K562 (cell line): ENCODE measurements around the gene SCTR.

ENCODE experiments used
- ATF6 ChIP-seq: sonication (generic); formaldehyde crosslinking; IDR thresholded peaks from 2 replicates; pipeline ENCODE4 v1.4.0; 2020; ENCODE audit warnings: mild to moderate bottlenecking, missing genetic modification reagents
- CTCF ChIP-seq, 3 experiments: IDR thresholded peaks in 2 of 3; conservative IDR thresholded peaks in 1 of 3; 2 replicates each; pipeline ENCODE4 v1.5.1; 2011 to 2012; ENCODE audit warnings: low read length in 3 of 3, mild to moderate bottlenecking in 3 of 3, control low read depth in 2 of 3, improper control_type of control experiment in 1 of 3, inconsistent platforms in 1 of 3, low read depth in 1 of 3, mixed read lengths in 1 of 3, moderate library complexity in 1 of 3; ENCODE audit not compliant: insufficient read depth in 2 of 3
- ELF4 ChIP-seq: fragments of 450-650 bp; formaldehyde crosslinking; IDR thresholded peaks from 2 replicates; pipeline ENCODE4 v1.4.0; 2022; ENCODE audit warnings: missing genetic modification characterization
- HNRNPUL1 ChIP-seq: fragments of 200-400 bp; formaldehyde crosslinking; IDR thresholded peaks from 2 replicates; pipeline ENCODE4 v1.6.1; 2017; ENCODE audit warnings: low read length
- XRCC4 ChIP-seq: IDR thresholded peaks from one replicate; pipeline ENCODE4 v1.6.1; 2011; ENCODE audit not compliant: insufficient read depth, insufficient read length; ENCODE audit errors: extremely low read depth
- ZBTB17 ChIP-seq: fragments of 450-650 bp; formaldehyde crosslinking; IDR thresholded peaks from 2 replicates; pipeline ENCODE4 v1.4.0; 2020; ENCODE audit warnings: mild to moderate bottlenecking
- ZBTB40 ChIP-seq, 2 experiments: fragments of 450-650 bp in 1 of 2; sonication (generic) in 1 of 2; formaldehyde crosslinking in 1 of 2; IDR thresholded peaks; 2 replicates each; pipeline versions ENCODE4 v1.7.1 to v1.9.0; 2016 to 2022; ENCODE audit warnings: inconsistent platforms in 1 of 2, mild to moderate bottlenecking in 1 of 2, missing genetic modification reagents in 1 of 2

GRCh38 chr2:119536707-119537106 lies 12.4 kb upstream of the SCTR start:
- TF ChIP-seq CTCF (IDR thresholded peaks at IDR 0.05 in 2 of 3, conservative IDR thresholded peaks at IDR 0.05 in 1 of 3; ENCODE audit: insufficient read depth in 2 of 3, low read depth in 1 of 3, low read length in 3 of 3) = no peak
- no peak for TF ChIP-seq HNRNPUL1
- TF ChIP-seq ELF4 (CRISPR knock-in tag) = no peak
- TF ChIP-seq XRCC4 = no peak
- TF ChIP-seq ZBTB17 (CRISPR knock-in tag) = no peak
- no peak for TF ChIP-seq ATF6 (CRISPR knock-in tag)
- no peak for TF ChIP-seq ZBTB40 (IDR thresholded peaks at IDR 0.05)
- TF ChIP-seq ZBTB40 (CRISPR knock-in tag; IDR thresholded peaks at IDR 0.05) = no peak
